K562 (cell line): ENCODE results near the gene MYLK4. TPM values are rescaled to one million over a fixed set of nuclear protein-coding genes. Genes with fewer than 3 reads are reported as not detected.

Experiments used
- BHLHE40 ChIP-seq: IDR thresholded peaks from 2 replicates; pipeline ENCODE4 v1.6.1; 2011; ENCODE audit warnings: low read length, improper control_type of control experiment
- BRCA1 ChIP-seq, 2 experiments: fragments of 450-650 bp in 1 of 2; sonication (generic) in 1 of 2; formaldehyde crosslinking in 1 of 2; IDR thresholded peaks; 2 replicates each; pipeline versions ENCODE4 v1.5.0 to v1.6.1; 2017 to 2020; ENCODE audit warnings: mild to moderate bottlenecking in 1 of 2, missing genetic modification reagents in 1 of 2
- COPS2 ChIP-seq: fragments of 450-650 bp; conservative IDR thresholded peaks from 2 replicates; pipeline ENCODE4 v1.6.1; 2016; ENCODE audit warnings: mild to moderate bottlenecking, moderate library complexity
- FOXJ3 ChIP-seq: sonication (generic); formaldehyde crosslinking; IDR thresholded peaks from 2 replicates; pipeline ENCODE4 v1.4.0; 2020; ENCODE audit warnings: mild to moderate bottlenecking, missing genetic modification reagents
- KLF1 ChIP-seq: fragments of 450-650 bp; IDR thresholded peaks from 2 replicates; pipeline ENCODE4 v1.6.1; 2016; ENCODE audit warnings: missing genetic modification characterization, missing compliant biosample characterization
- RBBP5 ChIP-seq: fragments of 200-600 bp; sonication (generic); IDR thresholded peaks from 2 replicates; pipeline ENCODE4 v1.6.1; 2012; ENCODE audit warnings: borderline replicate concordance, mild to moderate bottlenecking, low read length, control low read depth, inconsistent platforms; ENCODE audit not compliant: insufficient read depth, poor library complexity, severe bottlenecking
- SNRNP70 ChIP-seq: fragments of 200-400 bp; formaldehyde crosslinking; optimal IDR thresholded peaks from 2 replicates; pipeline ENCODE3; 2017; ENCODE audit warnings: low read depth, low read length
- TAF7 ChIP-seq: fragments of 450-650 bp; IDR thresholded peaks from 2 replicates; pipeline ENCODE4 v1.6.1; 2016; ENCODE audit warnings: missing genetic modification characterization, missing compliant biosample characterization
- WHSC1 ChIP-seq: IDR thresholded peaks from one replicate; pipeline ENCODE4 v1.6.1; 2012; ENCODE audit warnings: low read length, control low read depth, inconsistent platforms
- ZNF175 ChIP-seq: fragments of 200-800 bp; sonication (Bioruptor generic); IDR thresholded peaks from 2 replicates; pipeline ENCODE4 v1.6.1; 2016; ENCODE audit warnings: low read depth, mild to moderate bottlenecking, missing genetic modification characterization, missing compliant biosample characterization
- ZNF224 ChIP-seq: sonication (generic); formaldehyde crosslinking; IDR thresholded peaks from 2 replicates; pipeline ENCODE4 v1.8.0; 2022; ENCODE audit warnings: mild to moderate bottlenecking, missing genetic modification reagents
- ZNF507 ChIP-seq: conservative IDR thresholded peaks from 2 replicates; pipeline ENCODE4 v1.6.1; 2017; ENCODE audit warnings: missing genetic modification characterization, missing compliant biosample characterization
- ZNF695 ChIP-seq: fragments of 450-650 bp; formaldehyde crosslinking; IDR thresholded peaks from 2 replicates; pipeline ENCODE4 v1.4.0; 2020; ENCODE audit warnings: mild to moderate bottlenecking, moderate library complexity
- ZNF75A ChIP-seq: fragments of 450-650 bp; formaldehyde crosslinking; IDR thresholded peaks from 2 replicates; pipeline ENCODE4 v1.4.0; 2020; ENCODE audit warnings: mild to moderate bottlenecking
- ZSCAN32 ChIP-seq: fragments of 450-650 bp; formaldehyde crosslinking; IDR thresholded peaks from 2 replicates; pipeline ENCODE4 v1.4.0; 2020; ENCODE audit warnings: mild to moderate bottlenecking, moderate library complexity
- ZZZ3 ChIP-seq: fragments of 450-650 bp; IDR thresholded peaks from 2 replicates; pipeline ENCODE4 v1.6.1; 2016; ENCODE audit warnings: antibody characterized with exemption, mild to moderate bottlenecking, moderate library complexity
- polyA plus RNA-seq, 8 experiments: library from polyadenylated mRNA; depleted of rRNA in 4 of 8; stranded (reverse) in 5 of 8; unstranded in 3 of 8; fragments of >200 nt; fragmentation: Nextera tagmentation in 2 of 8; fragmentation: Illumina TruSeq in 1 of 8; extraction: Ambion mirVana in 2 of 8; extraction: Trizol in 1 of 8; gene quantifications; 2 replicates each; pipeline versions ENCODE4 v1.2.1 to v1.2.3, GENCODE V29; 2011 to 2014; ENCODE audit warnings: inconsistent platforms in 1 of 8, missing spikeins in 1 of 8
- total RNA-seq, 7 experiments: library from RNA; depleted of rRNA in 6 of 7; stranded (reverse); fragments of >200 nt in 6 of 7; fragmentation: Illumina TruSeq in 2 of 7; extraction: Trizol in 2 of 7; gene quantifications; 2 replicates each; pipeline versions ENCODE4 v1.2.1 to v1.2.3, GENCODE V29; 2011 to 2021; ENCODE audit warnings: low replicate concordance in 1 of 7
- TF ChIP-seq, protein P1 (sequence below): IDR thresholded peaks from 2 replicates; pipeline ENCODE4 v1.6.1; 2011; ENCODE audit warnings: borderline replicate concordance, low read depth, mild to moderate bottlenecking, moderate library complexity, low read length; ENCODE audit not compliant: insufficient read depth, poor library complexity, severe bottlenecking
- TF ChIP-seq, protein P2 (sequence below): IDR thresholded peaks from 2 replicates; pipeline ENCODE4 v1.6.1; 2011; ENCODE audit not compliant: insufficient read length; ENCODE audit errors: extremely low read depth
- TF ChIP-seq, protein P3 (sequence below): sonication (generic); formaldehyde crosslinking; IDR thresholded peaks from 2 replicates; pipeline ENCODE4 v1.9.0; 2022; ENCODE audit warnings: mild to moderate bottlenecking, missing genetic modification reagents
- TF ChIP-seq, protein P4 (sequence below): sonication (generic); formaldehyde crosslinking; IDR thresholded peaks from 2 replicates; pipeline ENCODE4 v1.8.0; 2022; ENCODE audit warnings: missing genetic modification reagents, mild to moderate bottlenecking, borderline replicate concordance
- TF ChIP-seq, protein P5 (sequence below): sonication (generic); formaldehyde crosslinking; IDR thresholded peaks from 2 replicates; pipeline ENCODE4 v1.8.0; 2022; ENCODE audit warnings: missing genetic modification reagents, mild to moderate bottlenecking, borderline replicate concordance

Gene MYLK4
- total and polyA plus RNA-seq, 9 of the 15 experiments (the other 6 are each of a cell fraction or from before 2014, with no cell fraction given): 0.01 to 0.15 (median 0.06) TPM

DNA sequence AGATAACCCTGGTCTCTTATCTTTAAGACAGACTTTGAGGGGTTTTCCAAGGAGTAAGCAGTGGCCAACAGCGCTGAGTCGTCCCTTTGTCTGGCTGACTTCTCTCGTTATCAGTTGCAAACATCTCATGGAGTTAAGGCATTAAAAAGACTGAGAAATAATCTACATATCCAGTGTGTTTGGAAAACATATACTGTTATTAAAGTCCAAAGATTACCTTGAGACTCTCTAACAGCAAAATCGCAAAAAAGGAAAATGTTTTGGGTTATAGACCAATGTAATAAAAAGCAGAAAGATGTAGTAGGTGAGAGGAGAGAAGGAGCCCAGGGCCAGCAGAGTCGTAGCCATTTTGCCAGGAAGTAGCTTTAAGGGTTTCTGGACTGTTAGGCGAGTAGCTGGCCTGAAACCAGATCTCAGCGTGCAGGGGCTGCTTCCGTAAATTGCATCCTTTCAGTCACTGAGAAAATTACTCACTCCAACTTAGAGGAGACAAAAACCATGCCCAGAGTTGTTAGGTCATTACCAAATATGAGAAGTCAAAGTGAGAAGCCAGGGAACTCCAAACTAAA lies 24.6 kb downstream of the MYLK4 start (continued):
- TF ChIP-seq, protein P1, sequence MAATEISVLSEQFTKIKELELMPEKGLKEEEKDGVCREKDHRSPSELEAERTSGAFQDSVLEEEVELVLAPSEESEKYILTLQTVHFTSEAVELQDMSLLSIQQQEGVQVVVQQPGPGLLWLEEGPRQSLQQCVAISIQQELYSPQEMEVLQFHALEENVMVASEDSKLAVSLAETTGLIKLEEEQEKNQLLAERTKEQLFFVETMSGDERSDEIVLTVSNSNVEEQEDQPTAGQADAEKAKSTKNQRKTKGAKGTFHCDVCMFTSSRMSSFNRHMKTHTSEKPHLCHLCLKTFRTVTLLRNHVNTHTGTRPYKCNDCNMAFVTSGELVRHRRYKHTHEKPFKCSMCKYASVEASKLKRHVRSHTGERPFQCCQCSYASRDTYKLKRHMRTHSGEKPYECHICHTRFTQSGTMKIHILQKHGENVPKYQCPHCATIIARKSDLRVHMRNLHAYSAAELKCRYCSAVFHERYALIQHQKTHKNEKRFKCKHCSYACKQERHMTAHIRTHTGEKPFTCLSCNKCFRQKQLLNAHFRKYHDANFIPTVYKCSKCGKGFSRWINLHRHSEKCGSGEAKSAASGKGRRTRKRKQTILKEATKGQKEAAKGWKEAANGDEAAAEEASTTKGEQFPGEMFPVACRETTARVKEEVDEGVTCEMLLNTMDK: no peak
- TF ChIP-seq ZNF224 (CRISPR knock-in tag) (no peak), ZNF507 (tag) (no peak; the same call in 1 of the 2 replicates), SNRNP70 (no peak), WHSC1 (no peak), BHLHE40 (no peak), ZSCAN32 (0 out of 2 replicates have a peak, but pooled peaks have one; percentile 24), ZNF175 (CRISPR knock-in tag) (no peak), BRCA1 (IDR thresholded peaks at IDR 0.05) (no peak), BRCA1 (CRISPR knock-in tag; IDR thresholded peaks at IDR 0.05) (no peak), ZNF695 (CRISPR knock-in tag) (no peak), ZNF75A (CRISPR knock-in tag) (no peak), ZZZ3 (no peak), KLF1 (tag) (no peak), COPS2 (no peak), FOXJ3 (no peak), RBBP5 (no peak), TAF7 (tag) (peak; percentile 47; the same call in 1 of the 2 replicates)
- TF ChIP-seq, protein P2, sequence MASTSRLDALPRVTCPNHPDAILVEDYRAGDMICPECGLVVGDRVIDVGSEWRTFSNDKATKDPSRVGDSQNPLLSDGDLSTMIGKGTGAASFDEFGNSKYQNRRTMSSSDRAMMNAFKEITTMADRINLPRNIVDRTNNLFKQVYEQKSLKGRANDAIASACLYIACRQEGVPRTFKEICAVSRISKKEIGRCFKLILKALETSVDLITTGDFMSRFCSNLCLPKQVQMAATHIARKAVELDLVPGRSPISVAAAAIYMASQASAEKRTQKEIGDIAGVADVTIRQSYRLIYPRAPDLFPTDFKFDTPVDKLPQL: no peak
- TF ChIP-seq, protein P3, sequence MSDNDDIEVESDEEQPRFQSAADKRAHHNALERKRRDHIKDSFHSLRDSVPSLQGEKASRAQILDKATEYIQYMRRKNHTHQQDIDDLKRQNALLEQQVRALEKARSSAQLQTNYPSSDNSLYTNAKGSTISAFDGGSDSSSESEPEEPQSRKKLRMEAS: no peak
- TF ChIP-seq, protein P4, sequence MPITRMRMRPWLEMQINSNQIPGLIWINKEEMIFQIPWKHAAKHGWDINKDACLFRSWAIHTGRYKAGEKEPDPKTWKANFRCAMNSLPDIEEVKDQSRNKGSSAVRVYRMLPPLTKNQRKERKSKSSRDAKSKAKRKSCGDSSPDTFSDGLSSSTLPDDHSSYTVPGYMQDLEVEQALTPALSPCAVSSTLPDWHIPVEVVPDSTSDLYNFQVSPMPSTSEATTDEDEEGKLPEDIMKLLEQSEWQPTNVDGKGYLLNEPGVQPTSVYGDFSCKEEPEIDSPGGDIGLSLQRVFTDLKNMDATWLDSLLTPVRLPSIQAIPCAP: no peak
- TF ChIP-seq, protein P5, sequence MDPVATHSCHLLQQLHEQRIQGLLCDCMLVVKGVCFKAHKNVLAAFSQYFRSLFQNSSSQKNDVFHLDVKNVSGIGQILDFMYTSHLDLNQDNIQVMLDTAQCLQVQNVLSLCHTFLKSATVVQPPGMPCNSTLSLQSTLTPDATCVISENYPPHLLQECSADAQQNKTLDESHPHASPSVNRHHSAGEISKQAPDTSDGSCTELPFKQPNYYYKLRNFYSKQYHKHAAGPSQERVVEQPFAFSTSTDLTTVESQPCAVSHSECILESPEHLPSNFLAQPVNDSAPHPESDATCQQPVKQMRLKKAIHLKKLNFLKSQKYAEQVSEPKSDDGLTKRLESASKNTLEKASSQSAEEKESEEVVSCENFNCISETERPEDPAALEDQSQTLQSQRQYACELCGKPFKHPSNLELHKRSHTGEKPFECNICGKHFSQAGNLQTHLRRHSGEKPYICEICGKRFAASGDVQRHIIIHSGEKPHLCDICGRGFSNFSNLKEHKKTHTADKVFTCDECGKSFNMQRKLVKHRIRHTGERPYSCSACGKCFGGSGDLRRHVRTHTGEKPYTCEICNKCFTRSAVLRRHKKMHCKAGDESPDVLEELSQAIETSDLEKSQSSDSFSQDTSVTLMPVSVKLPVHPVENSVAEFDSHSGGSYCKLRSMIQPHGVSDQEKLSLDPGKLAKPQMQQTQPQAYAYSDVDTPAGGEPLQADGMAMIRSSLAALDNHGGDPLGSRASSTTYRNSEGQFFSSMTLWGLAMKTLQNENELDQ (CRISPR knock-in tag): no peak
